CD4-positive, CD25-positive, alpha-beta regulatory T cell (primary cell): ENCODE data around the gene OR56B4. TPM values are rescaled to one million over a fixed set of nuclear protein-coding genes. Genes with fewer than 3 reads are reported as not detected.

Experiments
- ATAC-seq, 2 donors: fragments of 150-1000 bp; cut with Tn5 transposase; one replicate each; pipeline ENCODE4 v1.10.0; 2021; ENCODE audit warnings: low read depth in 2 of 2, moderate number of reproducible peaks in 2 of 2, moderate library complexity in 1 of 2
- DNase-seq, 3 donors: peaks; one replicate each; pipeline versions ENCODE4 v3.0.0 to v3.0.0-alpha.2; 2012 to 2022; ENCODE audit warnings: mixed read lengths in 1 of 3
- H3K27ac ChIP-seq: one replicate; pipeline ENCODE4 v1.7.0; 2013; ENCODE audit warnings: mild to moderate bottlenecking, low read length; ENCODE audit not compliant: insufficient read depth, poor library complexity, severe bottlenecking
- H3K27me3 ChIP-seq: one replicate; pipeline ENCODE4 v1.7.0; 2013; ENCODE audit warnings: low read length; ENCODE audit not compliant: control insufficient read depth, insufficient read depth
- H3K36me3 ChIP-seq: one replicate; pipeline ENCODE4 v1.7.0; 2013; ENCODE audit warnings: mild to moderate bottlenecking, low read length, moderate library complexity; ENCODE audit not compliant: control insufficient read depth, insufficient read depth
- H3K4me1 ChIP-seq: 2 replicates; pipeline ENCODE4 v1.7.0; 2013; ENCODE audit warnings: mild to moderate bottlenecking, low read length; ENCODE audit not compliant: insufficient read depth, control insufficient read depth, poor library complexity, severe bottlenecking
- H3K4me3 ChIP-seq: one replicate; pipeline ENCODE4 v1.7.0; 2013; ENCODE audit warnings: low read depth, mild to moderate bottlenecking, low read length, moderate library complexity
- H3K9me3 ChIP-seq, 2 experiments: 1 replicate in 1 of 2; 2 replicates in 1 of 2; pipeline ENCODE4 v1.7.0; 2013; ENCODE audit warnings: low read length in 2 of 2, mild to moderate bottlenecking in 1 of 2, moderate library complexity in 1 of 2; ENCODE audit not compliant: control insufficient read depth in 2 of 2
- H3K27ac Mint-ChIP-seq, 3 donors: one replicate each; pipeline ENCODE4 v1.8.0; 2020 to 2022; ENCODE audit warnings: mild to moderate bottlenecking in 3 of 3, mixed read lengths in 3 of 3, moderate library complexity in 2 of 3
- H3K27me3 Mint-ChIP-seq: one replicate; pipeline ENCODE4 v1.8.0; 2022; ENCODE audit warnings: mild to moderate bottlenecking, mixed read lengths
- H3K36me3 Mint-ChIP-seq: one replicate; pipeline ENCODE4 v1.8.0; 2020; ENCODE audit warnings: mixed read lengths
- H3K4me1 Mint-ChIP-seq, 4 donors: one replicate each; pipeline ENCODE4 v1.8.0; 2020 to 2022; ENCODE audit warnings: mixed read lengths in 4 of 4, mild to moderate bottlenecking in 1 of 4
- H3K4me3 Mint-ChIP-seq, 4 donors: one replicate each; pipeline ENCODE4 v1.8.0; 2020 to 2022; ENCODE audit warnings: mild to moderate bottlenecking in 4 of 4, mixed read lengths in 4 of 4, moderate library complexity in 3 of 4
- H3K9me3 Mint-ChIP-seq, 7 donors: one replicate each; pipeline ENCODE4 v1.8.0; 2020 to 2022; ENCODE audit warnings: mixed read lengths in 7 of 7, mild to moderate bottlenecking in 3 of 7, moderate library complexity in 2 of 7
- polyA plus RNA-seq, 4 donors: library from polyadenylated mRNA; unstranded; fragments of 300-500 nt; fragmentation: Illumina TruSeq; gene quantifications; one replicate each; pipeline ENCODE4 v1.2.3, GENCODE V29; 2021
- total RNA-seq: library from RNA; stranded (reverse); gene quantifications from one replicate; pipeline ENCODE4 v1.2.3, GENCODE V29; 2022

The OR56B4 gene
- total and polyA plus RNA-seq, 5 donors from 2014 or later: 0.22 TPM; not detected in 4

GRCh38 chr11:6084587-6084986, 22.9 kb upstream of the OR56B4 start:
- Mint-ChIP-seq H3K27ac (no peak overlapping the region), H3K9me3 (peaks cover 0 to 13% (median 3%) of the 10 kb centered on the region in 7 donors), H3K4me3 (no peak overlapping the region), H3K4me1 (no peaks in the 10 kb centered on the region), H3K36me3 (no peaks in the 10 kb centered on the region), H3K27me3 (peaks cover 5% of the 10 kb centered on the region)
- ATAC-seq (no peak), DNase-seq (no peak)
- no peaks in the 10 kb centered on the region for H3K27me3 ChIP-seq
- no peak overlapping the region for H3K4me3 ChIP-seq
- H3K4me1 ChIP-seq: no peaks in the 10 kb centered on the region
- H3K27ac ChIP-seq: no peak overlapping the region
- no peaks in the 10 kb centered on the region for H3K36me3 ChIP-seq
- H3K9me3 ChIP-seq: no peaks in the 10 kb centered on the region

GRCh38 chr11:6094186-6094585, 13.3 kb upstream of the OR56B4 start:
- peak overlapping the region in 2 of 4 donors; percentile 9 to 34 for H3K4me3 Mint-ChIP-seq
- H3K4me1 ChIP-seq: no peaks in the 10 kb centered on the region
- DNase-seq (no peak), ATAC-seq (no peak)
- H3K36me3 ChIP-seq: no peaks in the 10 kb centered on the region
- H3K27me3 Mint-ChIP-seq: peaks cover 17% of the 10 kb centered on the region
- peaks cover 0 to 8% (median 1%) of the 10 kb centered on the region in 7 donors for H3K9me3 Mint-ChIP-seq
- H3K4me3 ChIP-seq: no peak overlapping the region
- H3K27ac ChIP-seq: no peak overlapping the region
- H3K27me3 ChIP-seq: peaks cover 3% of the 10 kb centered on the region
- no peak overlapping the region for H3K27ac Mint-ChIP-seq
- H3K9me3 ChIP-seq: no peaks in the 10 kb centered on the region
- H3K4me1 Mint-ChIP-seq: peaks cover 0 to 6% (median 0%) of the 10 kb centered on the region in 4 donors
- H3K36me3 Mint-ChIP-seq: no peaks in the 10 kb centered on the region

- H3K4me1 ChIP-seq: no peaks in the 10 kb centered on the region
- Mint-ChIP-seq H3K4me3 (no peak overlapping the region), H3K9me3 (peaks cover 0 to 6% (median 1%) of the 10 kb centered on the region in 7 donors), H3K27me3 (peaks cover 21% of the 10 kb centered on the region), H3K27ac (peak overlapping the region in 1 of 3 donors; percentile 21), H3K36me3 (no peaks in the 10 kb centered on the region), H3K4me1 (peaks cover 0 to 6% (median 0%) of the 10 kb centered on the region in 4 donors)
- peaks cover 3% of the 10 kb centered on the region for H3K27me3 ChIP-seq
- ATAC-seq (no peak), DNase-seq (no peak)
- H3K9me3 ChIP-seq: no peaks in the 10 kb centered on the region
- no peak overlapping the region for H3K4me3 ChIP-seq
- H3K27ac ChIP-seq: no peak overlapping the region
- H3K36me3 ChIP-seq: no peaks in the 10 kb centered on the region
These were observed 11.7 kb upstream of the OR56B4 start for GRCh38 chr11:6095798-6096197.

- Histone ChIP-seq H3K9me3 (no peaks in the 10 kb centered on the region), H3K4me1 (no peaks in the 10 kb centered on the region), H3K27me3 (peaks cover 3% of the 10 kb centered on the region), H3K36me3 (no peaks in the 10 kb centered on the region), H3K27ac (no peak overlapping the region), H3K4me3 (no peak overlapping the region)
- Mint-ChIP-seq H3K27ac (no peak overlapping the region), H3K27me3 (peaks cover 20% of the 10 kb centered on the region), H3K9me3 (peaks cover 0 to 6% (median 1%) of the 10 kb centered on the region in 7 donors), H3K4me1 (peaks cover 0 to 6% (median 0%) of the 10 kb centered on the region in 4 donors), H3K4me3 (no peak overlapping the region), H3K36me3 (no peaks in the 10 kb centered on the region)
- DNase-seq (no peak), ATAC-seq (no peak)
These were observed 11.1 kb upstream of the OR56B4 start for GRCh38 chr11:6096417-6096816.

GRCh38 chr11:6099577-6099976, 7.9 kb upstream of the OR56B4 start:
- Histone ChIP-seq H3K27me3 (peaks cover 3% of the 10 kb centered on the region), H3K4me3 (no peak overlapping the region), H3K27ac (no peak overlapping the region), H3K9me3 (no peaks in the 10 kb centered on the region), H3K36me3 (no peaks in the 10 kb centered on the region), H3K4me1 (no peaks in the 10 kb centered on the region)
- peaks cover 12% of the 10 kb centered on the region for H3K27me3 Mint-ChIP-seq
- H3K36me3 Mint-ChIP-seq: no peaks in the 10 kb centered on the region
- H3K4me1 Mint-ChIP-seq: peaks cover 0 to under 1% (median 0%) of the 10 kb centered on the region in 4 donors
- no peak overlapping the region for H3K4me3 Mint-ChIP-seq
- H3K27ac Mint-ChIP-seq: no peak overlapping the region
- no peak for ATAC-seq
- H3K9me3 Mint-ChIP-seq: no peaks in the 10 kb centered on the region
- no peak for DNase-seq

GRCh38 chr11:6110011-6110410, 2.5 kb downstream of the OR56B4 start:
- no peak overlapping the region for H3K27ac Mint-ChIP-seq
- no peaks in the 10 kb centered on the region for H3K36me3 Mint-ChIP-seq
- no peak for ATAC-seq
- H3K27ac ChIP-seq: no peak overlapping the region
- no peaks in the 10 kb centered on the region for H3K4me1 ChIP-seq
- peaks cover 17% of the 10 kb centered on the region for H3K27me3 Mint-ChIP-seq
- no peak for DNase-seq
- no peaks in the 10 kb centered on the region for H3K36me3 ChIP-seq
- H3K27me3 ChIP-seq: no peaks in the 10 kb centered on the region
- peaks cover 0 to 5% (median 0%) of the 10 kb centered on the region in 7 donors for H3K9me3 Mint-ChIP-seq
- no peaks in the 10 kb centered on the region for H3K9me3 ChIP-seq
- H3K4me3 ChIP-seq: no peak overlapping the region
- H3K4me3 Mint-ChIP-seq: no peak overlapping the region
- H3K4me1 Mint-ChIP-seq: no peaks in the 10 kb centered on the region

GRCh38 chr11:6111673-6112072, 4.2 kb downstream of the OR56B4 start:
- Mint-ChIP-seq H3K36me3 (no peaks in the 10 kb centered on the region), H3K4me1 (no peaks in the 10 kb centered on the region), H3K4me3 (no peak overlapping the region), H3K27ac (no peak overlapping the region), H3K9me3 (peaks cover 0 to 7% (median 0%) of the 10 kb centered on the region in 7 donors), H3K27me3 (peaks cover 19% of the 10 kb centered on the region)
- Histone ChIP-seq H3K36me3 (no peaks in the 10 kb centered on the region), H3K27me3 (no peaks in the 10 kb centered on the region), H3K4me1 (no peaks in the 10 kb centered on the region), H3K27ac (no peak overlapping the region), H3K9me3 (peaks cover 0 to 4% of the 10 kb centered on the region in 2 experiments), H3K4me3 (no peak overlapping the region)
- ATAC-seq: no peak
- DNase-seq: no peak

GRCh38 chr11:6116638-6117037, 9.2 kb downstream of the OR56B4 start:
- Mint-ChIP-seq H3K4me3 (no peak overlapping the region), H3K27me3 (peaks cover 15% of the 10 kb centered on the region), H3K9me3 (peaks cover 3 to 12% (median 8%) of the 10 kb centered on the region in 7 donors), H3K27ac (no peak overlapping the region), H3K36me3 (no peaks in the 10 kb centered on the region), H3K4me1 (no peaks in the 10 kb centered on the region)
- peaks cover 0 to 4% of the 10 kb centered on the region in 2 experiments for H3K9me3 ChIP-seq
- no peak for ATAC-seq
- DNase-seq: no peak
- no peaks in the 10 kb centered on the region for H3K4me1 ChIP-seq
- H3K36me3 ChIP-seq: no peaks in the 10 kb centered on the region
- no peak overlapping the region for H3K4me3 ChIP-seq
- no peaks in the 10 kb centered on the region for H3K27me3 ChIP-seq
- no peak overlapping the region for H3K27ac ChIP-seq
